ENCODE results near the gene DEPDC5. TPM values are rescaled to one million over a fixed set of nuclear protein-coding genes. Genes with fewer than 3 reads are reported as not detected.
A peak's percentile ranks its signal among the peaks of the same experiment; 100 is the strongest.

Gene DEPDC5
- total RNA-seq, 1 experiment from 2014 or later, result 15.6 TPM

- in situ Hi-C loops (cut with HindIII; ENCODE audit: low sequenced_read_pairs), result no loop called here
- DNase-seq (ENCODE audit: low spot score), result no peak
Measured at GRCh38 chr22:31906086-31906485, 152.3 kb downstream of the DEPDC5 start.

- DNase-seq (ENCODE audit: low spot score), result no peak
- in situ Hi-C loops (cut with HindIII; ENCODE audit: low sequenced_read_pairs), result no loop called here
Measured at GRCh38 chr22:31906569-31906968, 152.8 kb downstream of the DEPDC5 start.

GRCh38 chr22:31909977-31910376, 156.2 kb downstream of the DEPDC5 start:
- no peak for DNase-seq (ENCODE audit: low spot score)
- in situ Hi-C loops (cut with HindIII; ENCODE audit: low sequenced_read_pairs), result no loop called here

GRCh38 chr22:31911565-31912406, 158.0 kb downstream of the DEPDC5 start:
- in situ Hi-C loops (cut with HindIII; ENCODE audit: low sequenced_read_pairs), result no loop called here
- DNase-seq (ENCODE audit: low spot score), result no peak

GRCh38 chr22:31912407-31912743, 158.6 kb downstream of the DEPDC5 start:
- DNase-seq (ENCODE audit: low spot score), result no peak
- in situ Hi-C loops (cut with HindIII; ENCODE audit: low sequenced_read_pairs), result no loop called here

GRCh38 chr22:31915586-31915985, 161.8 kb downstream of the DEPDC5 start:
- in situ Hi-C loops (cut with HindIII; ENCODE audit: low sequenced_read_pairs), result no loop called here
- DNase-seq (ENCODE audit: low spot score), result no peak

GRCh38 chr22:31917227-31917921, 163.6 kb downstream of the DEPDC5 start:
- in situ Hi-C loops (cut with HindIII; ENCODE audit: low sequenced_read_pairs), result no loop called here
- no peak for DNase-seq (ENCODE audit: low spot score)

- DNase-seq (ENCODE audit: low spot score), result no peak
- in situ Hi-C loops (cut with HindIII; ENCODE audit: low sequenced_read_pairs), result no loop called here
Measured at GRCh38 chr22:31919730-31920129, 165.9 kb downstream of the DEPDC5 start.

GRCh38 chr22:31920306-31920705, 166.5 kb downstream of the DEPDC5 start:
- no peak for DNase-seq (ENCODE audit: low spot score)
- in situ Hi-C loops (cut with HindIII; ENCODE audit: low sequenced_read_pairs), result no loop called here

GRCh38 chr22:31921106-31921505, 167.3 kb downstream of the DEPDC5 start:
- no peak for DNase-seq (ENCODE audit: low spot score)
- in situ Hi-C loops (cut with HindIII; ENCODE audit: low sequenced_read_pairs), result no loop called here

GRCh38 chr22:31922534-31922933, 168.7 kb downstream of the DEPDC5 start:
- DNase-seq (ENCODE audit: low spot score), result no peak
- in situ Hi-C loops (cut with HindIII; ENCODE audit: low sequenced_read_pairs), result no loop called here

GRCh38 chr22:31923136-31923535, 169.3 kb downstream of the DEPDC5 start:
- DNase-seq (ENCODE audit: low spot score), result no peak
- in situ Hi-C loops (cut with HindIII; ENCODE audit: low sequenced_read_pairs), result no loop called here

- no peak for DNase-seq (ENCODE audit: low spot score)
Measured at GRCh38 chr22:31923747-31924146, 169.9 kb downstream of the DEPDC5 start.

GRCh38 chr22:31925056-31925455, 171.2 kb downstream of the DEPDC5 start:
- in situ Hi-C loops (cut with HindIII; ENCODE audit: low sequenced_read_pairs), result no loop called here
- DNase-seq (ENCODE audit: low spot score), result no peak

More at GRCh38 chr22:31923747-31924146, 169.9 kb downstream of the DEPDC5 start:
- in situ Hi-C loops (cut with HindIII; ENCODE audit: low sequenced_read_pairs), result no loop called here

- no peak for DNase-seq (ENCODE audit: low spot score)
- in situ Hi-C loops (cut with HindIII; ENCODE audit: low sequenced_read_pairs), result no loop called here
Measured at GRCh38 chr22:31926024-31926423, 172.2 kb downstream of the DEPDC5 start.

- DNase-seq (ENCODE audit: low spot score), result peak; percentile 98
- in situ Hi-C loops (cut with HindIII; ENCODE audit: low sequenced_read_pairs), result no loop called here
Measured at GRCh38 chr22:31926969-31927368, 173.2 kb downstream of the DEPDC5 start.

GRCh38 chr22:31927562-31927961, 173.7 kb downstream of the DEPDC5 start:
- DNase-seq (ENCODE audit: low spot score), result no peak
- in situ Hi-C loops (cut with HindIII; ENCODE audit: low sequenced_read_pairs), result no loop called here

GRCh38 chr22:31929167-31929930, 175.5 kb downstream of the DEPDC5 start:
- no peak for DNase-seq (ENCODE audit: low spot score)
- in situ Hi-C loops (cut with HindIII; ENCODE audit: low sequenced_read_pairs), result no loop called here

GRCh38 chr22:31932863-31933262, 179.0 kb downstream of the DEPDC5 start:
- in situ Hi-C loops (cut with HindIII; ENCODE audit: low sequenced_read_pairs), result no loop called here
- DNase-seq (ENCODE audit: low spot score), result no peak

GRCh38 chr22:31933406-31933805, 179.6 kb downstream of the DEPDC5 start:
- no peak for DNase-seq (ENCODE audit: low spot score)
- in situ Hi-C loops (cut with HindIII; ENCODE audit: low sequenced_read_pairs), result no loop called here
